H1 (cell line): ENCODE data around the gene FANCM. TPM values are rescaled to one million over a fixed set of nuclear protein-coding genes. Genes with fewer than 3 reads are reported as not detected.
"Not testable (repeated sequence)": the region's sequence is repeated elsewhere in the genome, so short reads cannot be mapped to it uniquely, and the experiment has no call there.

Source experiments
- CTCF ChIA-PET: fragments of 300-600 bp; sonication (Branson Sonifier 250); formaldehyde crosslinking; loops from one replicate; lab custom pipeline; 2021; ENCODE audit not compliant: partially characterized antibody; lab: Charles Lee
- POLR2A ChIA-PET: fragments of 300-600 bp; sonication (Branson Sonifier 250); formaldehyde crosslinking; loops from one replicate; lab custom pipeline; 2021; ENCODE audit warnings: inconsistent platforms; ENCODE audit not compliant: partially characterized antibody; lab: Charles Lee
- DNase-seq, 2 experiments: peaks; one replicate each; pipeline versions ENCODE4 v3.0.0 to v3.0.0-alpha.2; 2010 to 2022; ENCODE audit warnings: low spot score in 2 of 2, low read depth in 1 of 2, mixed read lengths in 1 of 2
- FAIRE-seq: peaks from 2 replicates; lab custom pipeline; 2011; peaks lifted over from hg19 to GRCh38; lab: Jason Lieb, UNC
- H2AFZ ChIP-seq: 2 replicates; pipeline ENCODE4 v1.8.1; 2012; ENCODE audit warnings: low read length, inconsistent platforms
- H2AK5ac ChIP-seq: 2 replicates; pipeline ENCODE4 v1.6.1; 2013; ENCODE audit warnings: low read depth, low read length
- H2BK120ac ChIP-seq: replicated peaks from 2 replicates; pipeline ENCODE3; 2013; ENCODE audit warnings: low read depth, low read length, inconsistent platforms
- H2BK12ac ChIP-seq: 2 replicates; pipeline ENCODE4 v1.6.1; 2013; ENCODE audit warnings: low read depth, low read length
- H2BK15ac ChIP-seq: 2 replicates; pipeline ENCODE4 v1.6.1; 2013; ENCODE audit warnings: low read length
- H2BK20ac ChIP-seq: 2 replicates; pipeline ENCODE4 v1.6.1; 2013; ENCODE audit warnings: low read length
- H2BK5ac ChIP-seq: 2 replicates; pipeline ENCODE4 v1.6.1; 2013; ENCODE audit warnings: low read depth, low read length
- H3K14ac ChIP-seq: 2 replicates; pipeline ENCODE4 v1.6.1; 2013; ENCODE audit warnings: inconsistent platforms; ENCODE audit not compliant: insufficient read length
- H3K18ac ChIP-seq: 2 replicates; pipeline ENCODE4 v1.6.1; 2013; ENCODE audit warnings: low read length; ENCODE audit errors: extremely low read depth
- H3K23ac ChIP-seq: 2 replicates; pipeline ENCODE4 v1.6.1; 2013; ENCODE audit warnings: inconsistent platforms; ENCODE audit not compliant: insufficient read length
- H3K23me2 ChIP-seq: 2 replicates; pipeline ENCODE4 v1.6.1; 2013; ENCODE audit warnings: low read depth, low read length
- H3K27ac ChIP-seq: 2 replicates; pipeline ENCODE4 v1.6.1; 2011; ENCODE audit warnings: low read depth, low read length, inconsistent platforms
- H3K27me3 ChIP-seq, 4 experiments: replicated peaks in 1 of 4; 1 replicate in 1 of 4; 2 replicates in 3 of 4; pipeline versions ENCODE4 v1.6.1 to v1.8.1; 2011 to 2013; ENCODE audit warnings: low read length in 3 of 4, mild to moderate bottlenecking in 3 of 4, inconsistent platforms in 2 of 4, mixed read lengths in 2 of 4, moderate library complexity in 1 of 4; ENCODE audit not compliant: control insufficient read depth in 3 of 4, insufficient read depth in 3 of 4; ENCODE audit errors: extremely low read depth in 1 of 4
- H3K36me3 ChIP-seq, 4 experiments: 2 replicates each; pipeline versions ENCODE4 v1.6.1 to v1.8.1; 2011 to 2013; ENCODE audit warnings: mild to moderate bottlenecking in 4 of 4, low read length in 3 of 4, moderate library complexity in 2 of 4, control low read depth in 1 of 4, inconsistent platforms in 1 of 4; ENCODE audit not compliant: insufficient read depth in 4 of 4, control insufficient read depth in 2 of 4
- H3K4ac ChIP-seq: replicated peaks from 2 replicates; pipeline ENCODE3; 2013; ENCODE audit warnings: low read length, low read depth, mixed read lengths, inconsistent platforms; ENCODE audit not compliant: insufficient read length
- H3K4me1 ChIP-seq, 4 experiments: replicated peaks in 1 of 4; 1 replicate in 1 of 4; 2 replicates in 3 of 4; pipeline versions ENCODE4 v1.6.1 to v1.8.1; 2011 to 2013; ENCODE audit warnings: low read length in 3 of 4, inconsistent platforms in 2 of 4, mixed read lengths in 1 of 4; ENCODE audit not compliant: insufficient read depth in 4 of 4, control insufficient read depth in 3 of 4
- H3K4me2 ChIP-seq, 2 experiments: 2 replicates each; pipeline versions ENCODE4 v1.6.1 to v1.8.1; 2011 to 2013; ENCODE audit warnings: low read depth in 2 of 2, low read length in 2 of 2, control low read depth in 1 of 2, inconsistent platforms in 1 of 2, mild to moderate bottlenecking in 1 of 2; ENCODE audit not compliant: insufficient read depth in 1 of 2
- H3K4me3 ChIP-seq, 4 experiments: fragments of 200-600, 300-600 bp in 1 of 4; sonication (generic), shearing (Covaris generic), sonication (Bioruptor Twin) in 1 of 4; 2 replicates each; pipeline versions ENCODE4 v1.5.1 to v1.8.1; 2011 to 2016; ENCODE audit warnings: low read length in 4 of 4, low read depth in 3 of 4, control low read depth in 2 of 4, inconsistent platforms in 2 of 4, mild to moderate bottlenecking in 2 of 4, mixed read lengths in 1 of 4, moderate library complexity in 1 of 4; ENCODE audit not compliant: insufficient read depth in 2 of 4; ENCODE audit errors: extremely low read depth in 1 of 4
- H3K56ac ChIP-seq: replicated peaks from 2 replicates; pipeline ENCODE3; 2013; ENCODE audit warnings: low read depth, mild to moderate bottlenecking, mixed read lengths, low read length, inconsistent platforms; ENCODE audit not compliant: insufficient read length
- H3K79me1 ChIP-seq: 2 replicates; pipeline ENCODE4 v1.6.1; 2013; ENCODE audit warnings: low read depth, low read length, control low read depth
- H3K79me2 ChIP-seq, 2 experiments: 2 replicates each; pipeline versions ENCODE4 v1.6.1 to v1.8.1; 2012 to 2013; ENCODE audit warnings: low read length in 2 of 2, mild to moderate bottlenecking in 2 of 2, inconsistent platforms in 1 of 2; ENCODE audit not compliant: insufficient read depth in 2 of 2, control insufficient read depth in 1 of 2
- H3K9ac ChIP-seq, 4 experiments: replicated peaks in 1 of 4; 1 replicate in 1 of 4; 2 replicates in 3 of 4; pipeline versions ENCODE4 v1.6.1 to v1.8.1; 2011 to 2013; ENCODE audit warnings: low read depth in 3 of 4, low read length in 3 of 4, control low read depth in 2 of 4, mild to moderate bottlenecking in 2 of 4, moderate library complexity in 2 of 4, inconsistent platforms in 1 of 4; ENCODE audit errors: extremely low read depth in 1 of 4
- H3K9me3 ChIP-seq, 2 experiments: 2 replicates each; pipeline versions ENCODE4 v1.6.1 to v1.8.1; 2012 to 2013; ENCODE audit warnings: mild to moderate bottlenecking in 2 of 2, moderate library complexity in 2 of 2, control low read depth in 1 of 2, inconsistent platforms in 1 of 2, low read depth in 1 of 2, low read length in 1 of 2, mixed read lengths in 1 of 2; ENCODE audit not compliant: insufficient read depth in 2 of 2
- H4K20me1 ChIP-seq, 2 experiments: replicated peaks in 1 of 2; 2 replicates each; pipeline versions ENCODE3 to v1.8.1; 2011 to 2013; ENCODE audit warnings: inconsistent platforms in 2 of 2, low read length in 2 of 2, mild to moderate bottlenecking in 1 of 2; ENCODE audit not compliant: insufficient read depth in 2 of 2, control insufficient read depth in 1 of 2
- H4K5ac ChIP-seq: 2 replicates; pipeline ENCODE4 v1.6.1; 2013; ENCODE audit warnings: low read length, low read depth, mixed read lengths, inconsistent platforms; ENCODE audit not compliant: insufficient read length
- H4K8ac ChIP-seq: 2 replicates; pipeline ENCODE4 v1.8.0; 2013; ENCODE audit warnings: mild to moderate bottlenecking, moderate library complexity, low read length, inconsistent platforms; ENCODE audit not compliant: insufficient read depth; ENCODE audit errors: extremely low read depth
- H4K91ac ChIP-seq: replicated peaks from 2 replicates; pipeline ENCODE3; 2013; ENCODE audit warnings: low read length, mixed read lengths, inconsistent platforms; ENCODE audit not compliant: insufficient read length
- WGBS, 2 experiments: shearing (Covaris generic) in 1 of 2; methylation state at CpG; one replicate each; pipeline versions ENCODE4 v1.1.6 to v1.1.7; 2013 to 2015; ENCODE audit warnings: low lambda C conversion rate in 2 of 2, mixed read lengths in 2 of 2, inconsistent platforms in 1 of 2, low coverage in 1 of 2, missing lambda C conversion rate in 1 of 2; ENCODE audit not compliant: insufficient replicate concordance in 2 of 2, insufficient coverage in 1 of 2, insufficient read length in 1 of 2; ENCODE audit errors: extremely low coverage in 1 of 2, missing lambda C conversion rate in 1 of 2; 5-methylcytosine and 5-hydroxymethylcytosine counted together
- polyA plus RNA-seq, 7 experiments: library from polyadenylated mRNA; depleted of rRNA in 3 of 7; stranded (reverse) in 5 of 7; unstranded in 2 of 7; fragments of >200 nt in 5 of 7; fragments of 200-250 nt in 2 of 7; gene quantifications; 1 replicate in 5 of 7; 2 replicates in 1 of 7; 4 replicates in 1 of 7; pipeline versions ENCODE4 v1.2.1 to v1.2.3, GENCODE V29; 2011 to 2013; ENCODE audit warnings: missing spikeins in 2 of 7, mixed read lengths in 2 of 7
- total RNA-seq: library from RNA; stranded (reverse); fragmentation: NEBNext Ultra II Directional; extraction: Animal tissue kit (Norgen Biotek cat#: 25700); gene quantifications from 2 replicates; pipeline ENCODE4 v1.2.1, GENCODE V29; 2021

FANCM gene
- total and polyA plus RNA-seq, 2 of the 8 experiments (the other 6 are each of a cell fraction or from before 2014, with no cell fraction given): 3.2 to 10.5 TPM

GRCh38 chr14:45142083-45142482 is 6.4 kb downstream of the FANCM start:
- H3K9ac ChIP-seq, H4K8ac ChIP-seq, POLR2A ChIA-PET, DNase-seq, H3K9me3 ChIP-seq, H3K4me3 ChIP-seq, H3K4me2 ChIP-seq, H2BK120ac ChIP-seq, H3K14ac ChIP-seq, FAIRE-seq, H3K79me1 ChIP-seq, H3K27me3 ChIP-seq, H4K91ac ChIP-seq, H3K18ac ChIP-seq, H3K23ac ChIP-seq, H3K36me3 ChIP-seq, H2AFZ ChIP-seq, H4K20me1 ChIP-seq, H3K4ac ChIP-seq, H2BK5ac ChIP-seq, H3K4me1 ChIP-seq, H4K5ac ChIP-seq, H2BK20ac ChIP-seq, H2AK5ac ChIP-seq, H3K23me2 ChIP-seq, H2BK15ac ChIP-seq, H2BK12ac ChIP-seq, H3K27ac ChIP-seq, H3K56ac ChIP-seq: not testable (repeated sequence)
- peaks cover 0 to 52% of the 10 kb centered on the region in 2 experiments; a peak in 3 of 4 replicates for H3K79me2 ChIP-seq
- 90% methylated on average over 4 of the region's 8 CpGs; no CpG with 5 or more reads in 1 of the 2 experiments for WGBS, 2 experiments
- CTCF ChIA-PET: interaction anchor here (1.3 kb wide), 1 partner anchor 10 kb away, joined by 4 read pairs; no protein-coding TSS in a partner anchor
